ENCODE results near the gene TTC3.

- no peak for TF ChIP-seq CTCF (IDR thresholded peaks at IDR 0.05; ENCODE audit: low read depth, low read length)
- no peak for TF ChIP-seq EZH2phosphoT487 (IDR thresholded peaks at IDR 0.05; ENCODE audit: low read depth)
Measured at GRCh38 chr21:37136261-37136660, 63.2 kb downstream of the TTC3 start.
